Kidney epithelial cell (primary cell): ENCODE measurements around the gene TTLL1. TPM values are rescaled to one million over a fixed set of nuclear protein-coding genes. Genes with fewer than 3 reads are reported as not detected.

Experiments
- DNase-seq: peaks from one replicate; pipeline ENCODE4 v3.0.0-alpha.2; 2010; ENCODE audit warnings: low read depth
- H3K27me3 ChIP-seq: 2 replicates; pipeline ENCODE4 v1.6.0; 2011; ENCODE audit warnings: low read length; ENCODE audit not compliant: control insufficient read depth, insufficient read depth
- H3K36me3 ChIP-seq: 2 replicates; pipeline ENCODE4 v1.5.1; 2011; ENCODE audit warnings: low read length; ENCODE audit not compliant: control insufficient read depth, insufficient read depth
- H3K4me3 ChIP-seq: 2 replicates; pipeline ENCODE4 v1.5.1; 2011; ENCODE audit warnings: low read depth, mild to moderate bottlenecking, control low read depth, low read length
- total RNA-seq: library from RNA; depleted of rRNA; stranded (reverse); fragments of >200 nt; gene quantifications from 2 replicates; pipeline ENCODE4 v1.2.3, GENCODE V29; 2015
- TF ChIP-seq, protein P1 (sequence below): IDR thresholded peaks from 2 replicates; pipeline ENCODE4 v1.5.1; 2011; ENCODE audit warnings: mild to moderate bottlenecking, moderate library complexity, low read length, control low read depth, inconsistent platforms; ENCODE audit not compliant: insufficient read depth, poor library complexity, severe bottlenecking

The TTLL1 gene
- total RNA-seq = 13.2 and 14.8 TPM in 2 replicates

GRCh38 chr22:43088984-43089717 is at the start of gene TTLL1:
TTLL1 (minus strand) TSS chr22:43089391; CDS start chr22:43075586, 13,805 bp downstream.
- Histone ChIP-seq H3K36me3 (no peaks in the 10 kb centered on the region), H3K4me3 (peak within 1 kb of the TSS; percentile 87), H3K27me3 (no peaks in the 10 kb centered on the region)
- no peak for DNase-seq
- TF ChIP-seq, protein P1, sequence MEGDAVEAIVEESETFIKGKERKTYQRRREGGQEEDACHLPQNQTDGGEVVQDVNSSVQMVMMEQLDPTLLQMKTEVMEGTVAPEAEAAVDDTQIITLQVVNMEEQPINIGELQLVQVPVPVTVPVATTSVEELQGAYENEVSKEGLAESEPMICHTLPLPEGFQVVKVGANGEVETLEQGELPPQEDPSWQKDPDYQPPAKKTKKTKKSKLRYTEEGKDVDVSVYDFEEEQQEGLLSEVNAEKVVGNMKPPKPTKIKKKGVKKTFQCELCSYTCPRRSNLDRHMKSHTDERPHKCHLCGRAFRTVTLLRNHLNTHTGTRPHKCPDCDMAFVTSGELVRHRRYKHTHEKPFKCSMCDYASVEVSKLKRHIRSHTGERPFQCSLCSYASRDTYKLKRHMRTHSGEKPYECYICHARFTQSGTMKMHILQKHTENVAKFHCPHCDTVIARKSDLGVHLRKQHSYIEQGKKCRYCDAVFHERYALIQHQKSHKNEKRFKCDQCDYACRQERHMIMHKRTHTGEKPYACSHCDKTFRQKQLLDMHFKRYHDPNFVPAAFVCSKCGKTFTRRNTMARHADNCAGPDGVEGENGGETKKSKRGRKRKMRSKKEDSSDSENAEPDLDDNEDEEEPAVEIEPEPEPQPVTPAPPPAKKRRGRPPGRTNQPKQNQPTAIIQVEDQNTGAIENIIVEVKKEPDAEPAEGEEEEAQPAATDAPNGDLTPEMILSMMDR = no peak

- peaks cover 3% of the 10 kb centered on the region for H3K36me3 ChIP-seq
- no peak overlapping the region for H3K4me3 ChIP-seq
- DNase-seq = no peak
- TF ChIP-seq, protein P1 = no peak
- no peaks in the 10 kb centered on the region for H3K27me3 ChIP-seq
These were observed 47.6 kb upstream of the TTLL1 start for GRCh38 chr22:43136801-43137200.

DNA sequence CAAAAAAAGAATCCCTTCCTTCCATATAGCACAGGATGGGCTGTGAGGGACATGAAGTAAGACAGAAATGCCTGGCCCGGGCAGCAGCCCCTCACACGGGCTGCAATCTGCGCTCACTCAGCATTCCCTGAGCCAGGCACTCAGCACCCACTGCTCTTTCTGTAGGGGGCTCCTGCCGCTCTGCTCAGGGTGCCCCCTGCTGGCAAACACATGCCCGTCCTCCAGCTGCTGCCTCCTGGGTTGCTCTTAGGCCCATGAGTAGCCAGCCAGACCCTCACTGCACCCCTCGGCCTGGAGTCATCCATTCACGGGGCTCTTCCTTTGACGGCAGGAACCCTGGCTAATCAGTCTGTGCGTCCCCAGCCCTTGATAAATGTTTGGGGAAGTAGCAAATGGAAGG is 47.1 kb upstream of the TTLL1 start:
- Histone ChIP-seq H3K27me3 (no peaks in the 10 kb centered on the region), H3K4me3 (no peak overlapping the region), H3K36me3 (peaks cover 3% of the 10 kb centered on the region)
- no peak for DNase-seq
- TF ChIP-seq, protein P1 = peak; percentile 78

DNA sequence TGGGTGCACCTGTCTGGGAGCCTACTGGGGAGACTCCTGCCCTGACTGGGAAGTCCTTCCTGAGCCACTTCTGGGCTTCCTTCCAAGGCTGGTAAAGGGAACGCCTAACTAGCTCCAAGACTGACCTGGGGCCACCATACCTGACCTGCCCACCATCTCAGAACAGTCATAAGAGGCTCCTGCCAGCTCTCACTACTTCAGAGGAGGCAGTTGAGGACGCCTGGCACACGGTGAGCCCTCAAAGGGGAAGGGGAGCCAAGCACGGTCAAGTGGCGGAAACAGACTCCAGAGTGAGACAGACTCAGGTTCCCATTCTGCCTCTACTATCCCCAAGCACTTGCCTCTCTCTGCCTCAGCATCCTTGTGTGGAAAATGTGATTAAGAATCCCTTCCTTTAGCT is 46.4 kb upstream of the TTLL1 start:
- Histone ChIP-seq H3K27me3 (no peaks in the 10 kb centered on the region), H3K36me3 (peaks cover 3% of the 10 kb centered on the region), H3K4me3 (no peak overlapping the region)
- TF ChIP-seq, protein P1 = no peak
- no peak for DNase-seq

- H3K4me3 ChIP-seq = no peak overlapping the region
- no peaks in the 10 kb centered on the region for H3K27me3 ChIP-seq
- DNase-seq = no peak
- TF ChIP-seq, protein P1 = no peak
- H3K36me3 ChIP-seq = peaks cover 3% of the 10 kb centered on the region
These were observed 45.4 kb upstream of the TTLL1 start for GRCh38 chr22:43134553-43134952.

DNA sequence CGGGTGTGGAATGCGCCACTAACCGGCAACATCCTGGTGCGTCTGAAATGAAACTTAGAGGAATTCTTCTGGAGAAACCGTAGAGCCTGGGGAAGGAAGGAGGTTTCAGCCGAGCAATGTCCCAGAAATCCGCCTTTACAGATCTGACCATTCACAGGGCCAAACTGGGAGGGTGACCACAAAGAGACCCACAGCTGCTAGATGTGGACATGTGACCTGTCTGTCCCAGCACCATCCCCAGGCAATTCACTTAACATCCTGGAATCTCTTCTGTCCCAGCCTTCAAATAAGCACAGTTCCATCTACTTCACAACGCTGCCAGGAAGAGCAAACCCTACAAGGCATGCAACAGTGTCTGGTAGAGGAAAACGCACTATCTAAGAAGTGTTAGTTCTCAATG is 44.2 kb upstream of the TTLL1 start:
- TF ChIP-seq, protein P1 = no peak
- DNase-seq = no peak
- H3K36me3 ChIP-seq = peaks cover 3% of the 10 kb centered on the region
- no peaks in the 10 kb centered on the region for H3K27me3 ChIP-seq
- H3K4me3 ChIP-seq = no peak overlapping the region
